ENCODE results near the gene PKD1.

- TF ChIP-seq CTCF (IDR thresholded peaks at IDR 0.05; ENCODE audit: low read depth, low read length) = no peak
- no peak for TF ChIP-seq POLR2A (IDR thresholded peaks at IDR 0.05; ENCODE audit: extremely low read depth, insufficient read length)
- TF ChIP-seq MYC (IDR thresholded peaks at IDR 0.05; ENCODE audit: low read depth, low read length) = no peak
These were observed 50.0 kb downstream of the PKD1 start for GRCh38 chr16:2085669-2086068.

Data from NB4 (cell line).